ENCODE measurements around the gene GPAM. TPM values are rescaled to one million over a fixed set of nuclear protein-coding genes. Genes with fewer than 3 reads are reported as not detected.

Gene GPAM
- total RNA-seq, 1 experiment from 2014 or later: 16.0 TPM

Other genes with a start within 250 kb of the GPAM start
- gene TECTB, start 99.6 kb upstream of the GPAM start, total RNA-seq (2021): not detected in 2 replicates
- not detected in 2 replicates for gene ACSL5, start 190.4 kb upstream of the GPAM start, total RNA-seq (2021)

Measured in H9 (cell line).